ENCODE results near the gene LAX1.

GRCh38 chr1:203781962-203782361, 17.0 kb downstream of the LAX1 start:
- TF ChIP-seq EP300 (IDR thresholded peaks at IDR 0.05; ENCODE audit: borderline replicate concordance in 1 of 2, control insufficient read depth in 1 of 2, low read depth in 2 of 2, low read length in 2 of 2) (no peak), YY1 (IDR thresholded peaks at IDR 0.05; ENCODE audit: low read depth, low read length) (no peak), POLR2AphosphoS5 (IDR thresholded peaks at IDR 0.05; ENCODE audit: low read length) (no peak), HDAC2 (IDR thresholded peaks at IDR 0.05) (no peak), CTCF (IDR thresholded peaks at IDR 0.05 in 2 of 3, conservative IDR thresholded peaks at IDR 0.05 in 1 of 3; ENCODE audit: control insufficient read depth in 2 of 3, extremely low read depth in 1 of 3, insufficient read depth in 1 of 3, low read depth in 3 of 3, low read length in 3 of 3) (no peak), CEBPB (IDR thresholded peaks at IDR 0.05; ENCODE audit: borderline replicate concordance in 1 of 2, low read depth in 2 of 2, low read length in 2 of 2) (no peak), SIN3A (IDR thresholded peaks at IDR 0.05; ENCODE audit: low read depth, low read length) (no peak), POLR2A (IDR thresholded peaks at IDR 0.05; ENCODE audit: low read depth, low read length) (no peak), FOXK2 (IDR thresholded peaks at IDR 0.05) (no peak), ETV6 (conservative IDR thresholded peaks at IDR 0.05 in 1 of 2, IDR thresholded peaks at IDR 0.05 in 1 of 2; ENCODE audit: borderline replicate concordance in 1 of 2, low read depth in 1 of 2) (no peak), ASH2L (IDR thresholded peaks at IDR 0.05; ENCODE audit: borderline replicate concordance, low read depth) (no peak)

Data from GM12878 (cell line).